ENCODE results near the gene KLHDC8B. TPM values are rescaled to one million over a fixed set of nuclear protein-coding genes. Genes with fewer than 3 reads are reported as not detected.
A peak's percentile ranks its signal among the peaks of the same experiment; 100 is the strongest.
"Not testable (repeated sequence)": the region's sequence is repeated elsewhere in the genome, so short reads cannot be mapped to it uniquely, and the experiment has no call there.

KLHDC8B gene
- total and polyA plus RNA-seq, 8 donors: 5.5 to 19.1 (median 10.7) TPM

- 72 to 77% methylated on average over 6 of the region's 6 CpGs for WGBS, 2 donors
- TF ChIP-seq, protein P1, sequence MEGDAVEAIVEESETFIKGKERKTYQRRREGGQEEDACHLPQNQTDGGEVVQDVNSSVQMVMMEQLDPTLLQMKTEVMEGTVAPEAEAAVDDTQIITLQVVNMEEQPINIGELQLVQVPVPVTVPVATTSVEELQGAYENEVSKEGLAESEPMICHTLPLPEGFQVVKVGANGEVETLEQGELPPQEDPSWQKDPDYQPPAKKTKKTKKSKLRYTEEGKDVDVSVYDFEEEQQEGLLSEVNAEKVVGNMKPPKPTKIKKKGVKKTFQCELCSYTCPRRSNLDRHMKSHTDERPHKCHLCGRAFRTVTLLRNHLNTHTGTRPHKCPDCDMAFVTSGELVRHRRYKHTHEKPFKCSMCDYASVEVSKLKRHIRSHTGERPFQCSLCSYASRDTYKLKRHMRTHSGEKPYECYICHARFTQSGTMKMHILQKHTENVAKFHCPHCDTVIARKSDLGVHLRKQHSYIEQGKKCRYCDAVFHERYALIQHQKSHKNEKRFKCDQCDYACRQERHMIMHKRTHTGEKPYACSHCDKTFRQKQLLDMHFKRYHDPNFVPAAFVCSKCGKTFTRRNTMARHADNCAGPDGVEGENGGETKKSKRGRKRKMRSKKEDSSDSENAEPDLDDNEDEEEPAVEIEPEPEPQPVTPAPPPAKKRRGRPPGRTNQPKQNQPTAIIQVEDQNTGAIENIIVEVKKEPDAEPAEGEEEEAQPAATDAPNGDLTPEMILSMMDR (IDR thresholded peaks at IDR 0.05): no peak
- FAIRE-seq: no peak
- no peaks in the 10 kb centered on the region for H3K36me3 ChIP-seq
- no peak for ATAC-seq
- peaks cover 0 to 2% (median 0%) of the 10 kb centered on the region in 3 donors for H3K4me1 ChIP-seq
- H3K27me3 ChIP-seq: no peaks in the 10 kb centered on the region
- H3K9me3 ChIP-seq: no peaks in the 10 kb centered on the region
- H3K27ac ChIP-seq: peak overlapping the region in 3 of 4 donors; percentile 29 to 76 (median 63)
- no peak for DNase-seq
- no peak overlapping the region for H3K4me3 ChIP-seq
- intact Hi-C loops (cut with DNase I): no loop called here
Observed at GRCh38 chr3:49219132-49219531, 47.7 kb downstream of the KLHDC8B start.

- H3K9me3 ChIP-seq; H3K4me1 ChIP-seq; ATAC-seq; DNase-seq; H3K4me3 ChIP-seq; FAIRE-seq; H3K36me3 ChIP-seq; H3K27ac ChIP-seq; intact Hi-C loops (cut with DNase I); H3K27me3 ChIP-seq: not testable (repeated sequence)
- 89 to 95% methylated on average over 6 of the region's 6 CpGs for WGBS, 2 donors
Observed at GRCh38 chr3:49220985-49221563, 49.7 kb downstream of the KLHDC8B start.

DNA sequence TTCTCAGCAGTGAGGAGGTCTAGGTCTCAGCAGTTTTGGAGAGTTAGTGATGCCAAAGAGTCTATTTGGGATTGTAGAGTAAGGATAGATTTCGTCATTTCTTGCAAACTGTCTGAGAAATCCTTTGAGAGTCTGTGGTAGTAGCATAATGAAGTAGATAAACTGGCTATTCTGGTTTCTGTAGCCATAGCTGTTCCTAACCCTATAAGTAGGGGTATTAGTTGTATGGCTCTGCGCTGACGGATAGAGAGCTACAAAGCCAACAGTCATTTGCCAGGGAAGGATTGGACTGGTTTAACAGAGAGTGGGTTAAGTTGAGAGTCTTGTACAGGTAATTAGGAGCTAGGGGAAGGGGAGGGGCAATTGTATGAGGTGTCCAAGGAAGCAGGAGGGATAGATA, 50.6 kb downstream of the KLHDC8B start:
- DNase-seq (no peak), FAIRE-seq (no peak), ATAC-seq (no peak)
- Histone ChIP-seq H3K4me3 (no peak overlapping the region), H3K4me1 (peaks cover 0 to 2% (median 0%) of the 10 kb centered on the region in 3 donors), H3K27me3 (no peaks in the 10 kb centered on the region), H3K36me3 (no peaks in the 10 kb centered on the region), H3K9me3 (no peaks in the 10 kb centered on the region), H3K27ac (no peak overlapping the region)
- intact Hi-C loops (cut with DNase I): no loop called here
- WGBS, 2 donors: 79 to 80% methylated on average over 3 of the region's 3 CpGs
- TF ChIP-seq, protein P1 (IDR thresholded peaks at IDR 0.05): no peak

Other genes starting within 250 kb of the KLHDC8B start
- 10 to 100 TPM; 29.9 to 42.4 (median 38.0) TPM for gene P4HTM, start 181.4 kb upstream of the KLHDC8B start, total RNA-seq
- 100 to 1,000 TPM in 1 of 2 donors, 10 to 100 TPM in 1; 56.6 to 108 TPM for gene P4HTM, start 181.4 kb upstream of the KLHDC8B start, polyA plus RNA-seq
- gene WDR6, start 164.2 kb upstream of the KLHDC8B start, total RNA-seq: 100 to 1,000 TPM in 1 of 6 donors, 10 to 100 TPM in 5; 57.1 to 155 (median 83.4) TPM
- gene WDR6, start 164.2 kb upstream of the KLHDC8B start, polyA plus RNA-seq: 100 to 1,000 TPM; 271 to 374 TPM
- 10 to 100 TPM; 19.5 to 31.8 (median 25.3) TPM for gene DALRD3, start 153.0 kb upstream of the KLHDC8B start, total RNA-seq
- gene DALRD3, start 153.0 kb upstream of the KLHDC8B start, polyA plus RNA-seq: 10 to 100 TPM; 37.1 to 57.2 TPM
- gene NDUFAF3, start 149.5 kb upstream of the KLHDC8B start, total RNA-seq: 10 to 100 TPM; 20.9 to 33.9 (median 30.6) TPM
- 10 to 100 TPM; 63.7 to 72.1 TPM for gene NDUFAF3, start 149.5 kb upstream of the KLHDC8B start, polyA plus RNA-seq
- gene IMPDH2, start 142.2 kb upstream of the KLHDC8B start, total RNA-seq: 100 to 1,000 TPM; 107 to 320 (median 174) TPM
- 100 to 1,000 TPM; 147 to 150 TPM for gene IMPDH2, start 142.2 kb upstream of the KLHDC8B start, polyA plus RNA-seq
- gene QRICH1, start 77.5 kb upstream of the KLHDC8B start, total RNA-seq: 10 to 100 TPM; 20.9 to 48.1 (median 28.2) TPM
- 10 to 100 TPM; 27.8 to 46.3 TPM for gene QRICH1, start 77.5 kb upstream of the KLHDC8B start, polyA plus RNA-seq
- gene QARS1, start 66.8 kb upstream of the KLHDC8B start, total RNA-seq: 100 to 1,000 TPM in 5 of 6 donors, 10 to 100 TPM in 1; 82.0 to 148 (median 131) TPM
- 100 to 1,000 TPM; 197 to 213 TPM for gene QARS1, start 66.8 kb upstream of the KLHDC8B start, polyA plus RNA-seq
- gene USP19, start 50.8 kb upstream of the KLHDC8B start, total RNA-seq: 10 to 100 TPM; 20.7 to 44.2 (median 27.6) TPM
- 10 to 100 TPM; 25.3 to 25.5 TPM for gene USP19, start 50.8 kb upstream of the KLHDC8B start, polyA plus RNA-seq
- 100 to 1,000 TPM in 2 of 6 donors, 10 to 100 TPM in 4; 74.4 to 215 (median 90.4) TPM for gene LAMB2, start 38.5 kb upstream of the KLHDC8B start, total RNA-seq
- gene LAMB2, start 38.5 kb upstream of the KLHDC8B start, polyA plus RNA-seq: 100 to 1,000 TPM; 438 to 483 TPM
- gene CCDC71, start 5.3 kb upstream of the KLHDC8B start, total RNA-seq: 10 to 100 TPM in 1 of 6 donors, 1 to 10 TPM in 5; 5.9 to 11.0 (median 8.3) TPM
- 10 to 100 TPM in 1 of 2 donors, 1 to 10 TPM in 1; 7.6 to 10.2 TPM for gene CCDC71, start 5.3 kb upstream of the KLHDC8B start, polyA plus RNA-seq
- 1 to 10 TPM in 4 of 6 donors, under 1 TPM in 2; 0.83 to 2.6 (median 1.5) TPM for gene C3orf62, start 105.6 kb downstream of the KLHDC8B start, total RNA-seq
- gene C3orf62, start 105.6 kb downstream of the KLHDC8B start, polyA plus RNA-seq: 1 to 10 TPM; 4.4 to 7.2 TPM
- 10 to 100 TPM; 17.7 to 37.1 (median 22.1) TPM for gene USP4, start 168.5 kb downstream of the KLHDC8B start, total RNA-seq
- 10 to 100 TPM; 26.8 to 35.0 TPM for gene USP4, start 168.5 kb downstream of the KLHDC8B start, polyA plus RNA-seq
- gene GPX1, start 186.8 kb downstream of the KLHDC8B start, total RNA-seq: 100 to 1,000 TPM in 1 of 6 donors, 10 to 100 TPM in 5; 30.8 to 157 (median 66.6) TPM
- 100 to 1,000 TPM; 114 to 121 TPM for gene GPX1, start 186.8 kb downstream of the KLHDC8B start, polyA plus RNA-seq
- 100 to 1,000 TPM; 124 to 209 (median 145) TPM for gene RHOA, start 240.4 kb downstream of the KLHDC8B start, total RNA-seq
- 100 to 1,000 TPM in 1 of 2 donors, 10 to 100 TPM in 1; 77.8 to 143 TPM for gene RHOA, start 240.4 kb downstream of the KLHDC8B start, polyA plus RNA-seq
- gene TCTA, start 240.8 kb downstream of the KLHDC8B start, total RNA-seq: 10 to 100 TPM in 5 of 6 donors, 1 to 10 TPM in 1; 8.5 to 14.8 (median 13.8) TPM
- 10 to 100 TPM; 13.8 to 33.1 TPM for gene TCTA, start 240.8 kb downstream of the KLHDC8B start, polyA plus RNA-seq

All from pancreas (tissue), 10 donors.